Spinal cord (tissue), 10 donors: ENCODE results near the gene GAREM1. TPM values are rescaled to one million over a fixed set of nuclear protein-coding genes. Genes with fewer than 3 reads are reported as not detected.

ENCODE experiments used
- DNase-seq, 6 donors: peaks; one replicate each; pipeline versions ENCODE4 v3.0.0 to v3.0.0-alpha.2; 2013 to 2015; ENCODE audit warnings: low spot score in 6 of 6, low read depth in 4 of 6
- H3K27ac ChIP-seq: one replicate; pipeline ENCODE4 v1.5.1; 2013; ENCODE audit warnings: low read depth, low read length, control low read depth
- H3K27me3 ChIP-seq: one replicate; pipeline ENCODE4 v1.6.1; 2013; ENCODE audit warnings: low read length; ENCODE audit not compliant: control insufficient read depth, insufficient read depth
- H3K36me3 ChIP-seq: one replicate; pipeline ENCODE4 v1.6.1; 2013; ENCODE audit warnings: low read length; ENCODE audit not compliant: control insufficient read depth, insufficient read depth
- H3K4me1 ChIP-seq: one replicate; pipeline ENCODE4 v1.6.1; 2013; ENCODE audit warnings: low read length; ENCODE audit not compliant: control insufficient read depth, insufficient read depth
- H3K4me3 ChIP-seq: one replicate; pipeline ENCODE4 v1.5.1; 2013; ENCODE audit warnings: low read depth, low read length, control low read depth
- H3K9me3 ChIP-seq: one replicate; pipeline ENCODE4 v1.6.1; 2013; ENCODE audit warnings: low read length; ENCODE audit not compliant: control insufficient read depth, insufficient read depth
- WGBS: methylation state at CpG from one replicate; pipeline ENCODE4 v1.1.5; 2013; ENCODE audit warnings: missing lambda C conversion rate; ENCODE audit not compliant: insufficient coverage; 5-methylcytosine and 5-hydroxymethylcytosine counted together
- polyA plus RNA-seq, 2 donors: library from polyadenylated mRNA; unstranded; fragments of 120-200 nt; gene quantifications; one replicate each; pipeline ENCODE4 v1.2.1, GENCODE V29; 2013; ENCODE audit not compliant: insufficient read length in 2 of 2
- total RNA-seq, 2 donors: library from RNA; depleted of rRNA in 1 of 2; stranded (reverse); fragments of 120-200 nt in 1 of 2; fragments of >200 nt in 1 of 2; gene quantifications; one replicate each; pipeline versions ENCODE4 v1.2.3 to v1.2.4, GENCODE V29; 2013 to 2014
- donor health status: healthy.

The GAREM1 gene
- total and polyA plus RNA-seq, 4 donors: 12.3 to 19.7 (median 16.6) TPM

GRCh38 chr18:32418148-32418547 lies 52.5 kb downstream of the GAREM1 start:
- no peaks in the 10 kb centered on the region for H3K27me3 ChIP-seq
- no peak overlapping the region for H3K4me3 ChIP-seq
- H3K4me1 ChIP-seq: no peaks in the 10 kb centered on the region
- no peak overlapping the region for H3K27ac ChIP-seq
- H3K9me3 ChIP-seq: no peaks in the 10 kb centered on the region
- 100% methylated on average over 4 of the region's 5 CpGs for WGBS
- H3K36me3 ChIP-seq: no peaks in the 10 kb centered on the region
- no peak for DNase-seq

- Histone ChIP-seq H3K27me3 (no peaks in the 10 kb centered on the region), H3K4me1 (no peaks in the 10 kb centered on the region), H3K4me3 (no peak overlapping the region), H3K27ac (no peak overlapping the region), H3K36me3 (no peaks in the 10 kb centered on the region), H3K9me3 (no peaks in the 10 kb centered on the region)
- DNase-seq: no peak
- 83% methylated on average over 1 of the region's 2 CpGs for WGBS
These were observed 65.1 kb downstream of the GAREM1 start for GRCh38 chr18:32405588-32405987.

- H3K4me1 ChIP-seq: no peaks in the 10 kb centered on the region
- H3K27me3 ChIP-seq: no peaks in the 10 kb centered on the region
- no peaks in the 10 kb centered on the region for H3K9me3 ChIP-seq
- H3K27ac ChIP-seq: no peak overlapping the region
- H3K36me3 ChIP-seq: no peaks in the 10 kb centered on the region
- no peak overlapping the region for H3K4me3 ChIP-seq
- WGBS: 86% methylated on average over 1 of the region's 4 CpGs
- DNase-seq: peak in 3 of 6 donors; percentile 13 to 90 (median 32)
These were observed 69.1 kb downstream of the GAREM1 start for GRCh38 chr18:32401621-32402020.

- H3K4me3 ChIP-seq: no peak overlapping the region
- WGBS: no CpG with 5 or more reads among the region's 3 CpGs
- no peaks in the 10 kb centered on the region for H3K36me3 ChIP-seq
- H3K27ac ChIP-seq: no peak overlapping the region
- DNase-seq: no peak
- peaks cover 2% of the 10 kb centered on the region for H3K9me3 ChIP-seq
- H3K27me3 ChIP-seq: no peaks in the 10 kb centered on the region
- H3K4me1 ChIP-seq: no peaks in the 10 kb centered on the region
These were observed 77.3 kb downstream of the GAREM1 start for GRCh38 chr18:32393407-32393806.

GRCh38 chr18:32391126-32391525 lies 79.6 kb downstream of the GAREM1 start:
- no peak for DNase-seq
- Histone ChIP-seq H3K36me3 (no peaks in the 10 kb centered on the region), H3K4me1 (no peaks in the 10 kb centered on the region), H3K9me3 (peaks cover 2% of the 10 kb centered on the region), H3K4me3 (no peak overlapping the region), H3K27me3 (no peaks in the 10 kb centered on the region), H3K27ac (no peak overlapping the region)
- 82% methylated on average over 4 of the region's 7 CpGs for WGBS

- Histone ChIP-seq H3K36me3 (no peaks in the 10 kb centered on the region), H3K27me3 (no peaks in the 10 kb centered on the region), H3K4me1 (no peaks in the 10 kb centered on the region), H3K27ac (no peak overlapping the region), H3K4me3 (no peak overlapping the region), H3K9me3 (no peaks in the 10 kb centered on the region)
- DNase-seq: no peak
- WGBS: 74% methylated on average over 4 of the region's 4 CpGs
These were observed 80.8 kb downstream of the GAREM1 start for GRCh38 chr18:32389858-32390257.

- Histone ChIP-seq H3K36me3 (no peaks in the 10 kb centered on the region), H3K9me3 (no peaks in the 10 kb centered on the region), H3K27ac (no peak overlapping the region), H3K27me3 (no peaks in the 10 kb centered on the region), H3K4me3 (no peak overlapping the region), H3K4me1 (no peaks in the 10 kb centered on the region)
- WGBS: no CpG with 5 or more reads among the region's 1 CpG
- no peak for DNase-seq
These were observed 81.5 kb downstream of the GAREM1 start for GRCh38 chr18:32389191-32389590.

GRCh38 chr18:32386471-32386870 lies 84.2 kb downstream of the GAREM1 start:
- Histone ChIP-seq H3K27me3 (no peaks in the 10 kb centered on the region), H3K9me3 (no peaks in the 10 kb centered on the region), H3K4me1 (no peaks in the 10 kb centered on the region), H3K27ac (no peak overlapping the region), H3K4me3 (no peak overlapping the region), H3K36me3 (no peaks in the 10 kb centered on the region)
- WGBS: 92% methylated on average over 2 of the region's 5 CpGs
- DNase-seq: peak in 1 of 6 donors; percentile 91

DNA sequence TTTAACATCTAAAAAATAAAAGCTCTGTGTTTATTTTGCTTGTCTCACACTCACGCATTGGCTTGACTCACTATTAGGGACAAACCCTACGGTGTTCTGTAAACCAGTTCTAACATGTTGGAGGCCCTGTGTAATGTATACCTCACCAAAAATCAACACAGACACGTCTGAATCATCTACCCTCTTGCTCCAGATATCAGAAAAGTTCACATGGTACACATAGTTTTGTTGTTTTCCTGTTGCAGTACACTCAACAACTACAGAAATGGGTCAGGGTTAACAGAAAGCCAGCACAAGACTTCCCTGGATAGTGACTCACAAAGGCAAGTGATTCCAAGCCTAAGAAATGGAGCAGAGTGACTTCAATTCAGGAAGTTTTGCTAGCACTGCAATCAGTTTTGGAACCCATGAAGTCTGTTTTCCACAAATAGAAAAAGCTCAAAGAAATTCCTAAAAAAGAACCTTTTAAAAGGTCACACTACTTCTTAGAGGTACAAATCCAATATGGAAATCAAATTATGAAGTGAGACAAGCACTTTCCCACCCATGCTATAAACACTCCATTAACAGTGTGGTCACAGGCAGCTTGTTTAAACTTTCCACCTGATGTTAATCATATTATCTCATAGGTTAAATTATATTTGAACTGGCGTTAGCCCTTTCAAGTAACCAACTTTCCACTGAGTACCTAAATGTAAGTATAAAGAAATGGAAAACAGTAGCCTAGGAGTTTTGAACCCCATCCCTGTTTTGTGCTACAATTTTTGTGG lies 87.4 kb downstream of the GAREM1 start:
- Histone ChIP-seq H3K36me3 (no peaks in the 10 kb centered on the region), H3K27ac (no peak overlapping the region), H3K4me1 (no peaks in the 10 kb centered on the region), H3K4me3 (no peak overlapping the region), H3K27me3 (no peaks in the 10 kb centered on the region), H3K9me3 (no peaks in the 10 kb centered on the region)
- 87% methylated on average over 2 of the region's 4 CpGs for WGBS
- DNase-seq: no peak

- no peak for DNase-seq
- WGBS: 100% methylated on average over 2 of the region's 2 CpGs
- Histone ChIP-seq H3K4me3 (no peak overlapping the region), H3K36me3 (no peaks in the 10 kb centered on the region), H3K27ac (no peak overlapping the region), H3K27me3 (no peaks in the 10 kb centered on the region), H3K9me3 (no peaks in the 10 kb centered on the region), H3K4me1 (no peaks in the 10 kb centered on the region)
These were observed 88.9 kb downstream of the GAREM1 start for GRCh38 chr18:32381761-32382160.
